GM12878 (cell line): ENCODE measurements around the gene AMBN. TPM values are rescaled to one million over a fixed set of nuclear protein-coding genes. Genes with fewer than 3 reads are reported as not detected.

Source experiments
- ATAC-seq: fragments of 200-7000 bp; cut with Tn5 transposase; 3 replicates; pipeline ENCODE4 v1.9.1; 2020; ENCODE audit warnings: mild to moderate bottlenecking, moderate library complexity
- BruUV-seq: library from RNA; stranded (reverse); fragments of 400-500 nt; replicated peaks from 2 replicates; lab custom pipeline; 2021; lab: Mats Ljungman, UMichigan
- CTCF ChIA-PET: fragments of 300-600 bp; sonication (Branson Sonifier 250); formaldehyde crosslinking; extraction: SDS; loops from one replicate; lab custom pipeline; 2021; ENCODE audit warnings: inconsistent platforms; lab: Yijun Ruan, JAX
- POLR2A ChIA-PET: fragments of 350-600 bp; formaldehyde crosslinking; extraction: SDS; loops from one replicate; lab custom pipeline; 2021; ENCODE audit warnings: inconsistent platforms; lab: Charles Lee
- RAD21 ChIA-PET: fragments of 300-600 bp; sonication (Branson Sonifier 250); formaldehyde crosslinking; loops from one replicate; lab custom pipeline; 2023; ENCODE audit warnings: antibody characterized with exemption; ENCODE audit not compliant: unreplicated experiment; lab: Charles Lee
- SMC1A ChIA-PET: fragments of 300-600 bp; sonication (Branson Sonifier 250); formaldehyde crosslinking; loops from one replicate; lab custom pipeline; 2023; ENCODE audit not compliant: unreplicated experiment, uncharacterized antibody; lab: Charles Lee
- DNase-seq: peaks from one replicate; pipeline ENCODE4 v3.0.0-alpha.2; 2011; ENCODE audit warnings: low read depth, low spot score
- FAIRE-seq: peaks from 3 replicates; lab custom pipeline; 2011; peaks lifted over from hg19 to GRCh38; lab: Jason Lieb, UNC
- H2AFZ ChIP-seq: 2 replicates; pipeline ENCODE4 v1.6.0; 2011; ENCODE audit warnings: low read depth, low read length, control low read depth; ENCODE audit not compliant: control insufficient read depth
- H3K27ac ChIP-seq: 2 replicates; pipeline ENCODE4 v1.5.1; 2011; ENCODE audit warnings: control low read depth; ENCODE audit not compliant: control insufficient read depth, insufficient read depth
- H3K27me3 ChIP-seq, 2 experiments: replicated peaks in 1 of 2; 2 replicates each; pipeline versions ENCODE4 v1.6.0 to v1.6.1; 2011; ENCODE audit warnings: low read length in 1 of 2; ENCODE audit not compliant: control insufficient read depth in 2 of 2, insufficient read depth in 2 of 2
- H3K36me3 ChIP-seq, 2 experiments: 2 replicates each; pipeline ENCODE4 v1.5.1; 2011; ENCODE audit warnings: low read length in 1 of 2; ENCODE audit not compliant: control insufficient read depth in 2 of 2, insufficient read depth in 2 of 2
- H3K4me1 ChIP-seq: 2 replicates; pipeline ENCODE4 v1.6.1; 2011; ENCODE audit warnings: mild to moderate bottlenecking, low read length, moderate library complexity, mixed read lengths; ENCODE audit not compliant: control insufficient read depth, insufficient read depth
- H3K4me2 ChIP-seq: 2 replicates; pipeline ENCODE4 v1.6.0; 2011; ENCODE audit warnings: control low read depth; ENCODE audit not compliant: control insufficient read depth, insufficient read depth
- H3K4me3 ChIP-seq: fragments of 200-600 bp; sonication (generic); 2 replicates; pipeline ENCODE4 v1.5.1; 2016
- H3K79me2 ChIP-seq: 2 replicates; pipeline ENCODE4 v1.6.0; 2011; ENCODE audit warnings: low read length; ENCODE audit not compliant: control insufficient read depth, insufficient read depth
- H3K9ac ChIP-seq: 2 replicates; pipeline ENCODE4 v1.8.0; 2011; ENCODE audit warnings: low read length, control low read depth, mixed read lengths; ENCODE audit not compliant: control insufficient read depth, insufficient read depth
- H3K9me3 ChIP-seq: replicated peaks from 3 replicates; pipeline ENCODE4 v1.5.1; 2011; ENCODE audit warnings: mild to moderate bottlenecking, low read length; ENCODE audit not compliant: control insufficient read depth, insufficient read depth
- H4K20me1 ChIP-seq: 2 replicates; pipeline ENCODE4 v1.6.0; 2011; ENCODE audit not compliant: control insufficient read depth, insufficient read depth
- BACH1 ChIP-seq: fragments of 450-650 bp; IDR thresholded peaks from 2 replicates; pipeline ENCODE4 v1.6.1; 2017; ENCODE audit warnings: mild to moderate bottlenecking, borderline replicate concordance
- ELK1 ChIP-seq: IDR thresholded peaks from 2 replicates; pipeline ENCODE4 v1.6.1; 2012; ENCODE audit warnings: low read depth, low read length, improper control_type of control experiment
- HCFC1 ChIP-seq: fragments of 150-350 bp; IDR thresholded peaks from 2 replicates; pipeline ENCODE4 v1.6.1; 2014; ENCODE audit warnings: low read length
- IKZF2 ChIP-seq, 2 experiments: fragments of 450-650 bp; IDR thresholded peaks; 2 replicates each; pipeline ENCODE4 v1.6.1; 2017; ENCODE audit warnings: mild to moderate bottlenecking in 2 of 2, moderate library complexity in 2 of 2
- KAT2A ChIP-seq: conservative IDR thresholded peaks from 2 replicates; pipeline ENCODE4 v1.6.1; 2011; ENCODE audit warnings: low read depth, low read length; ENCODE audit not compliant: control insufficient read depth
- NFXL1 ChIP-seq: fragments of 450-650 bp; IDR thresholded peaks from 2 replicates; pipeline ENCODE4 v1.6.1; 2017; ENCODE audit warnings: antibody characterized with exemption, mild to moderate bottlenecking, borderline replicate concordance
- RFX5 ChIP-seq: IDR thresholded peaks from 2 replicates; pipeline ENCODE4 v1.6.1; 2011; ENCODE audit warnings: low read depth, low read length, improper control_type of control experiment
- USF1 ChIP-seq: IDR thresholded peaks from 2 replicates; pipeline ENCODE4 v1.6.1; 2011; ENCODE audit warnings: borderline replicate concordance, low read depth, mild to moderate bottlenecking, moderate library complexity, mixed read lengths, low read length; ENCODE audit not compliant: insufficient read depth; ENCODE audit errors: extremely low read length
- WGBS: methylation state at CpG from one replicate; pipeline ENCODE4 v1.1.6; 2016; ENCODE audit warnings: low lambda C conversion rate; ENCODE audit not compliant: insufficient replicate concordance, insufficient coverage; ENCODE audit errors: missing lambda C conversion rate; 5-methylcytosine and 5-hydroxymethylcytosine counted together
- in situ Hi-C: fragments of 300-500 bp; cut with MboI; formaldehyde crosslinking; loops from 9 replicates; pipeline ENCODE4 v1.14.3; 2018; ENCODE audit warnings: mixed read lengths
- intact Hi-C: fragments of 100-400 bp; cut with micrococcal nuclease; formaldehyde crosslinking; loops from one replicate; pipeline ENCODE4 v1.14.2; 2022; ENCODE audit not compliant: unreplicated experiment
- polyA plus RNA-seq, 11 experiments: library from polyadenylated mRNA; depleted of rRNA in 4 of 11; unstranded in 6 of 11; stranded (reverse) in 5 of 11; fragments of >200 nt; fragmentation: Nextera tagmentation in 4 of 11; fragmentation: Illumina TruSeq in 1 of 11; extraction: Ambion mirVana in 4 of 11; extraction: Trizol in 1 of 11; gene quantifications; 1 replicate in 1 of 11; 2 replicates in 10 of 11; pipeline versions ENCODE4 v1.2.1 to v1.2.3, GENCODE V29; 2011 to 2016; ENCODE audit warnings: inconsistent platforms in 2 of 11, missing spikeins in 2 of 11, low read depth in 1 of 11
- total RNA-seq, 4 experiments: library from RNA; depleted of rRNA in 3 of 4; stranded (reverse); fragments of >200 nt in 3 of 4; fragmentation: Illumina TruSeq in 1 of 4; extraction: Trizol in 1 of 4; gene quantifications; 2 replicates each; pipeline versions ENCODE4 v1.2.1 to v1.2.3, GENCODE V29; 2013 to 2021

AMBN gene
- total and polyA plus RNA-seq, 10 of the 15 experiments (the other 5 are each of a cell fraction or from before 2014, with no cell fraction given) = 0.18 TPM; not detected in 9

GRCh38 chr4:70586841-70587240, 5.2 kb upstream of the AMBN start:
- in situ Hi-C loops = no loop called here
- Histone ChIP-seq H2AFZ (no peak overlapping the region), H3K27me3 (no peaks in the 10 kb centered on the region; a peak in 1 of 4 replicates), H3K27ac (no peak overlapping the region), H3K9ac (no peak overlapping the region), H3K79me2 (no peaks in the 10 kb centered on the region), H3K9me3 (no peaks in the 10 kb centered on the region), H3K4me2 (no peak overlapping the region), H3K36me3 (no peaks in the 10 kb centered on the region), H3K4me3 (no peak overlapping the region)
- ATAC-seq (no peak), FAIRE-seq (no peak), DNase-seq (no peak)
- ChIA-PET RAD21 (no interaction called here), SMC1A (no interaction called here), POLR2A (no interaction called here)
- 18% methylated on average over 2 of the region's 2 CpGs for WGBS
- no TSS peak for BruUV-seq
- TF ChIP-seq KAT2A = no peak
- TF ChIP-seq BACH1 = no peak
- no peak for TF ChIP-seq HCFC1
- TF ChIP-seq USF1 = no peak
- no peak for TF ChIP-seq ELK1
- TF ChIP-seq IKZF2 (IDR thresholded peaks at IDR 0.05) = no peak
- no peak for TF ChIP-seq RFX5
- no peak for TF ChIP-seq NFXL1
- TF ChIP-seq, all 136 proteins: peak for 0
- CTCF ChIA-PET = no interaction called here
- Histone ChIP-seq H4K20me1 (no peaks in the 10 kb centered on the region), H3K4me1 (peaks cover 2% of the 10 kb centered on the region; the same call in 1 of the 2 replicates)
- intact Hi-C loops = no loop called here
